ENCODE data around the gene AMER2.

AMER2 gene

DNA sequence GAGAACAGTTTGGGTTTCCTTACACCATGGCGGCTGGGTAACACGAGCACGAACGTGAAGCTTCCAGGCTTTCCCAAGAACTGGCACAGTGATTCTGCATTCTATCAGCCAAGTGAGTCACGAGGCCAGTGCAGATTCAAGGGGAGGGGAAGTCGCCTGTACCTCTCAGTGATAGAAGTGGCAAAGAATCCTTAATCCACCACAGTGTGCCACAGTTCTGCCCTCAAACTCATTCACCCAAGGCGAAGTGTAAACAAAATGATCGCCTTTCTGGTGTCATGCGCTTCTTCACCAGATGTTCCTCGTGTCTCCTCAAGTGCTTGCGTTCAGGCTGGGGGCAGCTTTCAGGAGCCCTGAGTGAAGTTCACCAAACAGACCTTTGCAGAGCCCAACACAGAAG, 24.9 kb upstream of the AMER2 start:
- no peak for DNase-seq (ENCODE audit: low spot score in 2 of 2)

DNA sequence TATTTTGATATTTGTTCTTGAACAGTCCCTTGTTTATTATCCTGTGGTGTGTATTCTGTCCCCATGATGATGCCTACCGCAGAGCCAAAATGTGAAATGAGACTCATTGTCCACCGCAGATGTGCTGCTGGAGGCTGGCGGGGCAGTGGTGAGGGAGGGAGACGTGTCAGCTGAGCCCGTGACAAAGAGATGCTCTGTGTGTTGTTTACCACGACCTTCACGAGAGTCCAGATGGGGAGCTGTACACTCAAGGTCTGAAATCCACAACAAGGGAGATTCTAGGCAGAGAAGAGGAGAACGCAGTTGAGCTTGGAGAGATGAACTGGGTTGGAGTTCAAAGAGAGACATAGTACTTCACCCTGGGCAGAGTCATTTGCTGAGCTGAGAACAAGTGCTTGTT, 20.8 kb upstream of the AMER2 start:
- in situ Hi-C loops (cut with MboI; ENCODE audit: low sequenced_read_pairs), result no loop called here
- no peaks in the 10 kb centered on the region for H3K36me3 ChIP-seq (replicated peaks)
- H3K4me1 ChIP-seq, result no peaks in the 10 kb centered on the region
- H3K27me3 ChIP-seq (ENCODE audit: low read depth), result no peaks in the 10 kb centered on the region
- H3K4me3 ChIP-seq, result no peak overlapping the region
- H3K9me3 ChIP-seq, result no peaks in the 10 kb centered on the region
- no peak for DNase-seq (ENCODE audit: low spot score in 2 of 2)

More for the DNA sequence above, 24.9 kb upstream of the AMER2 start:
- Histone ChIP-seq H3K36me3 (replicated peaks) (no peaks in the 10 kb centered on the region), H3K9me3 (no peaks in the 10 kb centered on the region), H3K4me3 (no peak overlapping the region), H3K27me3 (ENCODE audit: low read depth) (no peaks in the 10 kb centered on the region), H3K4me1 (no peaks in the 10 kb centered on the region)
- in situ Hi-C loops (cut with MboI; ENCODE audit: low sequenced_read_pairs), result no loop called here

DNA sequence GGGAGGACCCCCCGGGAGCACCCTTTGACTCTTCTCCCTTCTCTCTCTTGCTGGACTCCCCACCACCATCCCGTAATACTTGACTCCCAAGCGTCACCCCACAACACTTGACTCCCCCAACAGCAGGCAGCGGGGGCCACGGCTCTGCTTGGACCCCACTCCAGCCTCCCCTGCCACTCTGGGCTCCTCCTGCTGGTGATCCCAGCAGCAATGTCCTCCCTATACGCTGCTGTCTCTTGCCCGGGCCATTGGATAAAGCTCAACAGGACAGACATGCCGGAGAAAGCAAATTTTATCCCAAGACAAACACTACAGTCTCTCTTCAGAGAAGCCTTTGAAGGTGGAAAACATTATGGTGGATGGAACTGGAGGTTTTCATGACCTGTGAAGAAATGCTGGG, 20.4 kb upstream of the AMER2 start:
- in situ Hi-C loops (cut with MboI; ENCODE audit: low sequenced_read_pairs), result no loop called here
- Histone ChIP-seq H3K36me3 (replicated peaks) (no peaks in the 10 kb centered on the region), H3K4me1 (no peaks in the 10 kb centered on the region), H3K27me3 (ENCODE audit: low read depth) (no peaks in the 10 kb centered on the region), H3K4me3 (no peak overlapping the region), H3K9me3 (no peaks in the 10 kb centered on the region)
- no peak for DNase-seq (ENCODE audit: low spot score in 2 of 2)

DNA sequence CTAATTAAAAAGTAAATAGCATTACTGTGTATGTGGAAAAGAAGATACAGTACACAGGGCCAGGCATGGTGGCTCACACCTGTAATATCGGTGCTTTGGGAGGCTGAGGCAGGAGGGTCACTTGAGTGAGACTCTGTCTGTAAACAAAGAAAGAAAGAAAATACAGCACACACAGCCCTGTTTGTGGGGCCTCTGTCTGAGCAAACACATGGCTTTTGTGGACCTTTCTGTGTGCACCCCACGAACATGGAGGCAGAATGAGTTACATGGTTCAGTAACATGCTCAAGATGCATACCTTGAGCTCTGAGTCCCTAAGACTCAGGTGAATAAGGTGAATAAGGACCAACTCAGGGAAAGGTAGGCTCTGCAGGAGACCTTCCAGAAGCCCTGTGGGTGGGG, 20.0 kb upstream of the AMER2 start:
- H3K36me3 ChIP-seq (replicated peaks), result no peaks in the 10 kb centered on the region
- DNase-seq (ENCODE audit: low spot score in 2 of 2), result no peak
- H3K9me3 ChIP-seq, result no peaks in the 10 kb centered on the region
- H3K4me1 ChIP-seq, result no peaks in the 10 kb centered on the region
- H3K27me3 ChIP-seq (ENCODE audit: low read depth), result no peaks in the 10 kb centered on the region
- in situ Hi-C loops (cut with MboI; ENCODE audit: low sequenced_read_pairs), result no loop called here
- no peak overlapping the region for H3K4me3 ChIP-seq

DNA sequence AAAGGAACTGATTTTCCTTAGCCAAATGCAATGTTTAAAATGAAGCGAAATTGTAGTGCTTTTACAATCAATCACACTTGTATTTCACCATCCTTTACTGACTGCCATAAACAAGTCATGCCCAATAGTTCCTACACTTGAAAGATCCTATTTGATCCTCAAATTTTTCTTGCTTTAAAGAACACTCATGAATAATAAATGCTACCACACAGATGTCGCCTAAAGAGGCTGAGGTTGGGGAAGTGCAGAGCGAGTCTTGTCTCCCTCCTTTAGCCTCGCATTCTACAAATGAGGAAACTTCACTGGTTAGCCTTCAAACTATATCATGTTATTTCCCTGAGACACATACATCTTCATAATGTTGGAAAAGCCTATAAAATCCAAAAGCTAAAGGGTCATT, 18.7 kb upstream of the AMER2 start:
- Histone ChIP-seq H3K9me3 (no peaks in the 10 kb centered on the region), H3K36me3 (replicated peaks) (no peaks in the 10 kb centered on the region), H3K27me3 (ENCODE audit: low read depth) (no peaks in the 10 kb centered on the region), H3K4me1 (no peaks in the 10 kb centered on the region), H3K4me3 (no peak overlapping the region)
- in situ Hi-C loops (cut with MboI; ENCODE audit: low sequenced_read_pairs), result no loop called here
- no peak for DNase-seq (ENCODE audit: low spot score in 2 of 2)

DNA sequence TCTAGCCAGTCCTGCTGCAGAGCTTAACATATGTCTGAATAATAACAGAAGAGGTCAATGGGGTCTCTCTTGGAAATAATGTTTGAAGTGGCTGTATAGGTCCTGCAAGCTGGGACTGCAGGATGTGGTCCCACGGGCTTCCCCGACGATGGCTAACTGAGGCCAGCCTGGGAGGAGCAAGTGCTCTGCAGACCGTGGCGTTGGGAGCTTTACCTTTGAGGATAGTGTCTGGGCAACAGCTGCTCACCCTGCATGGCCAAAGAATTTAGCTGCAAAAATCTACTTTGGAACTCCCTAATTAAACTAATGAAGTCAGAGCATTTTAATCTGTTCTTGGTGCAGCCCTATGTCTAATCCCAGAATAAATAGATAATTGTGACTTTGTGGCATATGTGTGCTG, 18.2 kb upstream of the AMER2 start:
- no peak for DNase-seq (ENCODE audit: low spot score in 2 of 2)
- Histone ChIP-seq H3K36me3 (replicated peaks) (no peaks in the 10 kb centered on the region), H3K4me1 (no peaks in the 10 kb centered on the region), H3K4me3 (no peak overlapping the region), H3K27me3 (ENCODE audit: low read depth) (no peaks in the 10 kb centered on the region), H3K9me3 (no peaks in the 10 kb centered on the region)
- in situ Hi-C loops (cut with MboI; ENCODE audit: low sequenced_read_pairs), result no loop called here

DNA sequence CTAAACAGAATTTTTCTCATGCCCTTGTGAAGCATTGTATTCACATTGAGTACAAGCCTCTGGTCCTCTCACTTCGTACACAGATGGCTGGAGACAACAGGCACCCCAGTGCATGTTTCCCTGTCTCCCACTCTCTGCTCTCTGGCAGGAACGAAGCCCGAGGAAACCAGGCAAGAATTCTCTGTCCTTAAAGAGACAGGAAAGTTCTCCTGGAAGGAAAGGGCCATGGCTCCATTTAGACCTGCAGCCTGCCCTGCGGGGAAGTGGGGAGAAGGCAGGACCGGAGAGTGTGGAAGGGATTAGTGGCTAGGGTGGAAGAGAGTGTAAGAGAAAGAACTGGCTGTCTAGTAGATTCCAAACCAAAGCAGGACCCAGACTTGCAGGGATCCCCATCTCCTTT, 15.5 kb upstream of the AMER2 start:
- DNase-seq (ENCODE audit: low spot score in 2 of 2), result no peak
- H3K36me3 ChIP-seq (replicated peaks), result no peaks in the 10 kb centered on the region
- no peaks in the 10 kb centered on the region for H3K9me3 ChIP-seq
- no peaks in the 10 kb centered on the region for H3K4me1 ChIP-seq
- H3K4me3 ChIP-seq, result no peak overlapping the region
- in situ Hi-C loops (cut with MboI; ENCODE audit: low sequenced_read_pairs), result no loop called here
- no peaks in the 10 kb centered on the region for H3K27me3 ChIP-seq (ENCODE audit: low read depth)

DNA sequence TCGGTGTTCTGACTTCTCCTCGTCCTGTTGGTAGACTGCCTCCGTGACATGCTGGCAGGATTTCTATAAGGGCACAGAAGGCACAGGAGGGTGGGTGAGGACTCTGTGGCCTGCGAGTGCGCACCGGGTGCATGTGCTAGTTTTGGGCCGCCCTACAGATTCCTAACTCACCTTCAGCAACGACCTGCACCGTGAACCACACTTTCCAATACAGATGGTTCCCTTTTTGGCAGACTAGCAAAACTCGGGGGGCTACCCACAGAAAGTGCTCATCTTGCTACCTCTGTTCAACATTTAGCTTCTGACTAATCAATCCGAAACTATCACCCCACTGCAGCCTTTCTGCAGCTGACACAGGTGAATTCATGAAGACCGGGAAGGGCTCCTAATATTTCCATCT, 14.1 kb upstream of the AMER2 start:
- Histone ChIP-seq H3K27me3 (ENCODE audit: low read depth) (no peaks in the 10 kb centered on the region), H3K4me3 (no peak overlapping the region), H3K9me3 (no peaks in the 10 kb centered on the region), H3K4me1 (no peaks in the 10 kb centered on the region), H3K36me3 (replicated peaks) (no peaks in the 10 kb centered on the region)
- in situ Hi-C loops (cut with MboI; ENCODE audit: low sequenced_read_pairs), result no loop called here
- no peak for DNase-seq (ENCODE audit: low spot score in 2 of 2)

DNA sequence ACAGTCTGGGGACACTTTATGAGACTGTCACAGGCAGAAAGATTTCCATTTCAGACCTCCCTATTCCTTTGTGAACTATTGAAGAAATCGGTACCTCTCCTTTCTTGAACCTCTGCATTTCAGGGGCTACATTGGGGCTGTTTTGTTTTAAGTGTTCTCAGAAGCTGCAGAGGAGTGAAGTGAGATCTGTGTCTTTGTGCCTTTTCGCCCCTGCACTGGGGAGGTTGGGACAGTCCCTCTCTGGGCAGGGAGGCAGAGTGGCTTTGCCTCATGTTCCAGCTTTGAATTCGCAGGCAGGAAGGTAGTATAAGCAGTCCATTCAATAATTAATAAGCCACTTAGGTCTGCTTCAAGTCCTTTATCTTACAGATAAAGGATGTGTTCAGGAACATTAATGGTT, 9.5 kb upstream of the AMER2 start:
- Histone ChIP-seq H3K36me3 (replicated peaks) (no peaks in the 10 kb centered on the region), H3K9me3 (peaks cover 3% of the 10 kb centered on the region; the same call in 1 of the 2 replicates), H3K4me3 (no peak overlapping the region), H3K4me1 (no peaks in the 10 kb centered on the region), H3K27me3 (ENCODE audit: low read depth) (no peaks in the 10 kb centered on the region)
- in situ Hi-C loops (cut with MboI; ENCODE audit: low sequenced_read_pairs), result no loop called here
- no peak for DNase-seq (ENCODE audit: low spot score in 2 of 2)

DNA sequence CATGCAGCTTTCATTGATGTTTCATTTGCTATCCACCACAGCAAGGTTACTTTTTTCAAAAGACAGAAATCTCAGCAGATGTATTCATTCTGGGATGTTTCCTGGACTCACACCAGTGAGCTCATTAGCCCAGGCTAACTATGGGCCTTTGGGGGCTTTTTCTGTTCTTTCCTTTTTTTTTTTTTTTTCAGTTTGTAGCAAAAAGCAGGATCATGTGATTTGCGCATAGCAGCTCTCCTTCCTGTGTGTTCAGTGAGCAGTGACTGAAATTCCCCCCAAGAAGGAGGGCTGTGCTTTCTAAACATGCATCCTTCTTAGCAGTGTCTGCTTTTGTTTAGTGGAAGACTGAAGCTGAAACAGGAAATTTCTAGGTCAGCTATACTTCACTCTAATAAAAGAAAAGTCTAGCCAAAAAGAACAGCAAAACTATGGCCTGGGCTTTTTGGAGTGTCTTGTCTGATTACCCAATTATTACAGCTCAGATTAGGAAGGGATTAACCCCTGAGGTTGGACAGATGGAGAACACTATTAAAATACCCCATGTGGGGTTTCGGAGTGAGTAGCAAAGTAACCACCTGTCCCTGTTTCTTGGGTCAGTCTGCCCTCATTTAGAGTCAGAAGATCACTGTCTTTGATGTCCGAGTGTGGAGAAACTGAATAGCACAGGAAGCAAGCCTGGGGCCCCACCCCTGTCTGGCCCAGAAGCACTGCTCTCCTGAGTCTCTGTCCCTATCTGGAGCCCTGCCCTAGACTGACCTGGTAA, 8.9 kb upstream of the AMER2 start:
- Histone ChIP-seq H3K36me3 (replicated peaks) (no peaks in the 10 kb centered on the region), H3K9me3 (peaks cover 3% of the 10 kb centered on the region; the same call in 1 of the 2 replicates), H3K4me1 (no peaks in the 10 kb centered on the region), H3K4me3 (no peak overlapping the region), H3K27me3 (ENCODE audit: low read depth) (no peaks in the 10 kb centered on the region)
- in situ Hi-C loops (cut with MboI; ENCODE audit: low sequenced_read_pairs), result no loop called here
- no peak for DNase-seq (ENCODE audit: low spot score in 2 of 2)

DNA sequence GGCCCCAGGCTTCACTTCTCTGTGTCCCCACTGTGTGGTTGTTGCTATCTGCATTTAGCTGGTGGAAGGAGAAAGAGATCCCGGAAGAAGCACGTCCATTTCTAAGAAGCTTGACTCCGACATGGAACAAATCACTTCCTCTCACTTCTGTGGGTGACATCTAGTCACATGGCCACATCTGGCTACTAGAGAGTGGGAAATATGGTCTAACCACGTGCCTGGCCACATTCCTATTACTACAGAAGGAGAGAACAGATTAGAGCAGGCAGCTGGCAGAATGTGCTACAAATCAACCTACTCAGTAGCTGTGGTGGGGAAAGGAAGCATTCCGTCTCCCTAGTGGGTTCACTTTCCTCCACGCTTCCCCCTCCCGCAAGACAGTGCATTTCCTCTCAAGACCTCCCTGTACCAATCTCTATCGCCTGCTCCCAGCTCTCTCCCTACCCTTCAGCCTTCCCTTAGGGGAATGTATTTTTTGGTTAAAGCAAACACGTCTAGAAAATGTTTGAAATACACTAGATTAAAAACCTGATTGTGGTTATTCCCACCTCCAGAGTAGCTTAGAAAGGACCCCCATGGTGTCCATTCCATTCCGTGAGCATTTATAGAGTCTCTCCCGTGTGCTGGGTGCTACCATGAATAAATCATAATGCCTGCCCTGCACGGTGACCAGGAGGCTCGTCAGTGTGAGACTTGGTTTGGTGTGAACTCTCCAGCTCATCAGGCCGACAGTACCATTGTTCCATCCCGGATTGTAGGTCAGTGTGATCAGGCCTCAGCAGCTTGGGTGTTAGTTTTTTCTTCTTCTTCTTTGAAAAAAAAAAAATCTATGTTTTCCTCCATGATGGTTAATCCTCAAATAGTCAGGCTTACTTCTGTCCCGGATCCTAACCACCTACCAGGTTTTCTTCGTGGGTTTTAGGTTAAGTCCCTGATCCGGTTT, 8.0 kb upstream of the AMER2 start:
- H3K9me3 ChIP-seq, result peaks cover 3% of the 10 kb centered on the region; the same call in 1 of the 2 replicates
- H3K27me3 ChIP-seq (ENCODE audit: low read depth), result no peaks in the 10 kb centered on the region
- in situ Hi-C loops (cut with MboI; ENCODE audit: low sequenced_read_pairs), result no loop called here
- H3K36me3 ChIP-seq (replicated peaks), result no peaks in the 10 kb centered on the region
- no peak for DNase-seq (ENCODE audit: low spot score in 2 of 2)
- no peak overlapping the region for H3K4me3 ChIP-seq
- H3K4me1 ChIP-seq, result no peaks in the 10 kb centered on the region

DNA sequence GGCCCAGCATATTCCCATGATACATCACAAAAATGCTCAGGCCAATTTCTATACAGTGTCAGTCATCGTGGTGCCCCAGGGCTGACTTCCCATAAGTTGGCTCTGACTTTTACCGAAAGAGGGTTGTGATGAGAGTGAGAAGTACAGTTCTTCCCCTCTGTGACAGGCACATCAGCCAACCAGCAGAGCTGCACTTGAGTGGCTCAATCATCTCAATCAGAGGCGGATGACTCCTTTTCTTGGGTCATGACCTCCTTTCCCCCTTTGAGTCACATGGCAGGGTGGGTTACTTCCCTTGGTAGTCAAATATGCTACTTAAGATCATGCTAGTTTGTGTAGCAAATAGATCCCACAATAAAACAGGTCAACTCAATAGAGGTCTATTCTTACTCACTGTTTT, 6.9 kb upstream of the AMER2 start:
- no peaks in the 10 kb centered on the region for H3K4me1 ChIP-seq
- H3K27me3 ChIP-seq (ENCODE audit: low read depth), result no peaks in the 10 kb centered on the region
- peaks cover 3% of the 10 kb centered on the region; the same call in 1 of the 2 replicates for H3K9me3 ChIP-seq
- H3K4me3 ChIP-seq, result no peak overlapping the region
- no peak for DNase-seq (ENCODE audit: low spot score in 2 of 2)
- H3K36me3 ChIP-seq (replicated peaks), result no peaks in the 10 kb centered on the region
- in situ Hi-C loops (cut with MboI; ENCODE audit: low sequenced_read_pairs), result no loop called here

DNA sequence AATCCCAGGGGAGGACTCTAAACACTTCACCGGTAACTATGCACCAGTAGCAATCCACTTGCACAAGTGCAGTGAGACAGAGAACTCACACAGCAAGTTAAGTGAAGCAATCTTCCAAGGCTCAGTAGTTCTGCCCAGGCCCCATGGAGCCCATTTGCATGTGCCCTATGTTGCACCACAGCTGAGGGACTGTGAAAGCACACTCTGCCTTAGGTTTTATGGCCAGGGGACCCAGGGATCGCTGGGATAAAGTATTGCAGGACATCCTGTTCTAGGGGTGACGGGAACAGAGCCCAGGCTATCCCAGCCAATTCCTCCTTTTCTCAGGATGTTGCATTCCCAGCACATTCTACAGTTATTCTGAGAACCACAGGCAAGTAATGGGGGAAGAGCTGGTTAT, 6.0 kb upstream of the AMER2 start:
- in situ Hi-C loops (cut with MboI; ENCODE audit: low sequenced_read_pairs), result no loop called here
- Histone ChIP-seq H3K36me3 (replicated peaks) (no peaks in the 10 kb centered on the region), H3K4me3 (no peak overlapping the region), H3K4me1 (no peaks in the 10 kb centered on the region), H3K27me3 (ENCODE audit: low read depth) (no peaks in the 10 kb centered on the region), H3K9me3 (peaks cover 3% of the 10 kb centered on the region; the same call in 1 of the 2 replicates)
- DNase-seq (ENCODE audit: low spot score in 2 of 2), result no peak

DNA sequence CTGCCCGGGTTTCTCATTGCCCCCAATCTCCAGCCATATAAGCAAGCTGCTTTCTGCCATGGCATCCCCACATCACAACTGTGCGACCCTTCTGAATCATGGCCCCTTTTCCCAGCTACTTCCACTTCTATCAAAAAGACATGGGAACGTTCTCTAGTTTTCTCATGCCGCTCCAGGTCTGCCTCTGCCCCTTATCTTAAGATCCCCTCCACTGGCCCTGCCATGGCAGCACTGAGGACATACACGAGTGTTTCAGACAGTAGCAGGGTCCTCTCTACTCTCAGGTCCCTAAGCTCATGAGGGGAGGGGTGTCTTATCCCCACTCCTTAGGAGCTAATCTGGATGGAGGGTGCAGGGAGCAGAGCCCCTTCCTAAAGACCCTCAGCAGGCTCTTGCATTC, 5.5 kb upstream of the AMER2 start:
- in situ Hi-C loops (cut with MboI; ENCODE audit: low sequenced_read_pairs), result no loop called here
- no peak overlapping the region for H3K4me3 ChIP-seq
- H3K27me3 ChIP-seq (ENCODE audit: low read depth), result no peaks in the 10 kb centered on the region
- no peaks in the 10 kb centered on the region for H3K4me1 ChIP-seq
- no peak for DNase-seq (ENCODE audit: low spot score in 2 of 2)
- H3K36me3 ChIP-seq (replicated peaks), result no peaks in the 10 kb centered on the region
- H3K9me3 ChIP-seq, result peaks cover 3% of the 10 kb centered on the region; the same call in 1 of the 2 replicates

Data from HAP-1 (cell line).